ENCODE measurements around the gene PTBP1. TPM values are rescaled to one million over a fixed set of nuclear protein-coding genes. Genes with fewer than 3 reads are reported as not detected.

The PTBP1 gene
- total and polyA plus RNA-seq, 8 donors: 236 to 374 (median 340) TPM

DNA sequence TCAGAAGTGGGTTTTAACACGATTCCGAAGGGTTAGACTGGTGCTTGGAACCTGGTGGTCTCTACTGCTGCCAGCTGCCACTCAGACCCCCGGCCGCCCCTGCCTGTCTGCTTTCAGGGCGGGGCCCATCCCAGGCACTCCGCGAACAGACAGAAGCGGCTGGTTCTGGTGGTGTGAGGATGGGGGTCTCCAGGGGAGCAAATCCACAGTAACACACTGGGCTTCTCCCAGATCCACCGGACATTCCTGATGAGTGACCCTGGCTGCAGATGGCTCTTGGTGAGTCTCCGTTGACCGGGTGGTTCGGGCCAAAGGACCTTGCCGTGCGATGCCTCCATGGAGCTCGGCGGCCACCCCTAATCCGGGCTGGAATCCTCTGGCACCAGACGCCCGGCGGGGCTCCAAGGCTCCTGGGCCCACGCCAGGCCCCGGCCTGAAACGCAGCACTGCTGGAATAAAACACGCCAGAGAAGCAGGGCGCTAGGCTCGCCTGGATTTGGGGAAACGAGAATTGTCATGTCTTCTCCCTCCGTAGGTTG lies 2.1 kb upstream of the PTBP1 start:
- Histone ChIP-seq H3K27me3 (no peaks in the 10 kb centered on the region), H3K4me3 (no peak overlapping the region), H3K27ac (no peak overlapping the region), H3K36me3 (peaks cover 0 to 12% of the 10 kb centered on the region in 2 donors), H3K9me3 (no peaks in the 10 kb centered on the region), H3K4me1 (peaks cover 10 to 52% of the 10 kb centered on the region in 2 donors)
- DNase-seq (peak in 1 of 4 donors; percentile 84), ATAC-seq (no peak)
- intact Hi-C loops (cut with DNase I): no loop called here
- TF ChIP-seq, protein P1, sequence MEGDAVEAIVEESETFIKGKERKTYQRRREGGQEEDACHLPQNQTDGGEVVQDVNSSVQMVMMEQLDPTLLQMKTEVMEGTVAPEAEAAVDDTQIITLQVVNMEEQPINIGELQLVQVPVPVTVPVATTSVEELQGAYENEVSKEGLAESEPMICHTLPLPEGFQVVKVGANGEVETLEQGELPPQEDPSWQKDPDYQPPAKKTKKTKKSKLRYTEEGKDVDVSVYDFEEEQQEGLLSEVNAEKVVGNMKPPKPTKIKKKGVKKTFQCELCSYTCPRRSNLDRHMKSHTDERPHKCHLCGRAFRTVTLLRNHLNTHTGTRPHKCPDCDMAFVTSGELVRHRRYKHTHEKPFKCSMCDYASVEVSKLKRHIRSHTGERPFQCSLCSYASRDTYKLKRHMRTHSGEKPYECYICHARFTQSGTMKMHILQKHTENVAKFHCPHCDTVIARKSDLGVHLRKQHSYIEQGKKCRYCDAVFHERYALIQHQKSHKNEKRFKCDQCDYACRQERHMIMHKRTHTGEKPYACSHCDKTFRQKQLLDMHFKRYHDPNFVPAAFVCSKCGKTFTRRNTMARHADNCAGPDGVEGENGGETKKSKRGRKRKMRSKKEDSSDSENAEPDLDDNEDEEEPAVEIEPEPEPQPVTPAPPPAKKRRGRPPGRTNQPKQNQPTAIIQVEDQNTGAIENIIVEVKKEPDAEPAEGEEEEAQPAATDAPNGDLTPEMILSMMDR (IDR thresholded peaks at IDR 0.05): no peak

DNA sequence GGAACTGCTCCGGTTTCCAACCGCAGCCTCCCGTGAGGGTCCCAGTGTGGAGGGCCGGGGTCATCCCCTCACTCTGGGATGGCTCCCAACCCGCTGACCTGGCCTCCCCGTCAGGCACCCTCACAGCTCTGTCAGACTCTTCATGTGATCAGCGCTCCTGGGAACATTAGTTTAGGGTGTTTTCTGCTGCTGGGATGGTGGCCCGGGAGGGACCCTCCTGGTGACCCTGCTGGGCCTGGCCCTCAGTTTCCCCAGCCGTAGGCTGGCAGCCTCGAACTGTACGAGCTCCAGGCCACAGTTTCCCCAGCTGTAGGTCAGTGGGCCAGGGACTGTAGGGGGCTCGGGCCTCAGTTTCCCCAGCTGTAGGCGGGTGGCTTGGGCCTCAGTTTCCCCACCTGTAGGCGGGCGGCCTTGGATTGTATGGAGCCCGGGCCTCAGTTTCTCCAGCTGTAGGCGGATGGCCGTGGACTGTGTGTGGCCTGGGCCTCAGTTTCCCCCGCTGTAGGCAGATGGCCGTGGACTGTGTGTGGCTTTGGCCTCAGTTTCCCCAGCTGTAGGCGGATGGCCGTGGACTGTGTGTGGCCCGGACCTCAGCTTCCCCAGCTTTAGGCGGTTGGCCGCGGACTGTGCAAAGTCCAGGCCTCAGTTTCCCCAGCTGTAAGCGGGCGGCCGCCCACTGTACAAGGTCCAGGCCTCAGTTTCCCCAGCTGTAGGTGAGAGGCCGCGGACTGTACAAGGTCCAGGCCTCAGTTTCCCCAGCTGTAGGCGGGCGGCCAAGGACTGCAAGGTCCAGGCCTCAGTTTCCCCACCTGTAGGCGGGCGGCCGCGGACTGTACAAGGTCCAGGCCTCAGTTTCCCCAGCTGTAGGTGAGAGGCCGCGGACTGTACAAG lies 1.3 kb upstream of the PTBP1 start:
- TF ChIP-seq, protein P1 (IDR thresholded peaks at IDR 0.05): no peak
- intact Hi-C loops (cut with DNase I): no loop called here
- Histone ChIP-seq H3K36me3 (peaks cover 0 to 20% of the 10 kb centered on the region in 2 donors), H3K4me1 (peaks cover 18 to 56% of the 10 kb centered on the region in 2 donors), H3K27me3 (no peaks in the 10 kb centered on the region), H3K4me3 (peak overlapping the region; percentile 71 to 94), H3K27ac (peak overlapping the region; percentile 89 to 95), H3K9me3 (no peaks in the 10 kb centered on the region)
- ATAC-seq: no peak
- DNase-seq: no peak

DNA sequence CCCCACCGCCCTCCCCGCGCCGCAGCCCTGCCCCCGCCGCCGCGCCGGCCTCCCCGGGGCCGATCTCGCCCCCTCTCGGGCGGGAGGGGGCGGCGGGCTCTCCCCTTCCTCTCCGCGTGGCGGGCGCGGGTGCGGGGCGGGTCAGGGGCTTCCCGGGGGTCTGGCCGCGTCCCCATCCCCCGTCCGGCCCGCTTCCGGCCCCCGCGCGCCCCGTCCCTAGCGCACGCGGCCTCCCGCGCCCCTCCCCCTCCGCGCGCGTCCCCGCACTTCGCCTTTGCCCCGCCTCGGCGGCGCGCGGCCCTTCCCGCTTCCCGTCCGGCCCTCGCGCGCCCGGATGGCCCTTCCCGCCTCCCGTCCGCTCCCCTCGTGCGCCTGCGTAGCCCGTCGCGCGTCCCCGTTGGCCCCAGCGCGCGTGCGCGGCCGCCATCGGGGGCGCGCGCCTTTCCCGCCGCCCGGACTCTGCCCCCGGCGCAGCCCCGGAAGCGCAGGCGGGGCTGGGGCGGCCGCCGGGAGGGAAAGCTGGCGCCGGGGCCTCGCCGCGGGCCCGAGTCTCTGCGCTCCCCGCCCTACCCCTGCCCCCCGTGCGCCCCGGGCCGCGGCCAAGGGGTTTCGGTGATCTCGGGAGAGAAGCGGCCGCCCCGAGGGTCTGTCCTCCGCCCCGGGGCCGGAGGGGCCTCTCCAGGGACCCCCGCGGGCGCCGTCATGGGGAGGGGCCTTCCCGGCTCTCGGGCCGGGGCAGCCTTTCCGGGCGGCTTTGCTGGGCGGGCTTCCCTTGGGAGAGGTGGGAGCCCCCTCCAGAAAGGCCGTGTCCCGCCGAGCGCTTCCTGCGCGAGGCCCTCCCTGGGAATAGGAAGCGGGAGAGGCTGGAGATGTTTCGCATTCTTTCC lies 519 bp downstream of the PTBP1 start:
- peaks cover 0 to 39% of the 10 kb centered on the region in 2 donors for H3K36me3 ChIP-seq

DNA sequence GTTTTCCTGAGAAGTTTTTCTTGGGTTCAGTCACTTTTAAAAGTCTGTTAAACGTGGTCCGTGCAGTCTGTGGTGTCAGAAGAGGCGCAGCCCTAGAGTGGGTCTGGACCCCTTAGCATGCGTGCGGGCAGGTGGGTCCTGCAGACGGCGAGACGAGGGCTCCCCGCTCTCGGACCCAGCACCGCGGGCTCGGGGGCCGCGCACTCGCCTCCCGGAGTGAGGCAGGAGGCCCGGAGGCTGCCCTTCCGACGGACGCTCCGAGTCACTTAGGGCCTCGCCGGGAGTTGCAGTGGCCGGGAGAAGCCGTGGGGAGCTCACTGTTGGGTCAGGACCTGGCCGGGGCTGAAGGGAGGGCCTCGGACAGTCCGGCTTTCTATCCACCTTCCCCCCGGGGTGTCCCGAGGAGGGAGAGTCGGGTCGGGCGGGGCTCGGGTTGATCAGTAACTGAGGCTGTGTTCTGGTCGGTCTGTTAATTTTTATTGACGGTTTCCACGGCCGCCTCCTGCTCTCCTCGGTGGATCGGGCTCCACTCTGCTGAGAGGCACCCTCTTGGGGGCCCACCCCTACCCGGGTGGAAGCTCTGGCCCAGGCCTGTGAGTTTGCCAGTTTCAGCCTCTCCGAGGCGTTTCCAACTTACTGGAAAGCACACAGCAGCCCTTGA lies 1.3 kb downstream of the PTBP1 start:
- H3K27ac ChIP-seq: peak overlapping the region; percentile 78 to 95
- H3K4me1 ChIP-seq: peaks cover 43 to 67% of the 10 kb centered on the region in 2 donors
- TF ChIP-seq, protein P1 (IDR thresholded peaks at IDR 0.05): no peak
- intact Hi-C loops (cut with DNase I): no loop called here
- peak overlapping the region; percentile 82 to 94 for H3K4me3 ChIP-seq
- DNase-seq (peak in 1 of 4 donors; percentile 84), ATAC-seq (no peak)
- H3K36me3 ChIP-seq: peaks cover 0 to 46% of the 10 kb centered on the region in 2 donors
- H3K27me3 ChIP-seq: no peaks in the 10 kb centered on the region
- H3K9me3 ChIP-seq: no peaks in the 10 kb centered on the region

More for the DNA sequence above, 519 bp downstream of the PTBP1 start:
- TF ChIP-seq, protein P1 (IDR thresholded peaks at IDR 0.05): no peak
- H3K4me1 ChIP-seq: peaks cover 36 to 66% of the 10 kb centered on the region in 2 donors
- no peaks in the 10 kb centered on the region for H3K9me3 ChIP-seq
- DNase-seq: peak; percentile 87 to 95 (median 92)
- ATAC-seq: peak; percentile 25
- intact Hi-C loops (cut with DNase I): no loop called here
- H3K4me3 ChIP-seq: peak overlapping the region; percentile 82 to 94
- H3K27me3 ChIP-seq: no peaks in the 10 kb centered on the region
- peak overlapping the region; percentile 95 to 97 for H3K27ac ChIP-seq

Measured in left lung (tissue), 10 donors.